NCI-H146 treated with DMSO at 0.1 percent for 48 hours (cell line): ENCODE data around the gene GFRA1.
"Not testable (repeated sequence)": the region's sequence is repeated elsewhere in the genome, so short reads cannot be mapped to it uniquely, and the experiment has no call there.

Experiments
- DNase-seq: peaks from one replicate; lab custom pipeline; 2025; ENCODE audit not compliant: unreplicated experiment; lab: John Stamatoyannopoulos, UW

The GFRA1 gene

DNA sequence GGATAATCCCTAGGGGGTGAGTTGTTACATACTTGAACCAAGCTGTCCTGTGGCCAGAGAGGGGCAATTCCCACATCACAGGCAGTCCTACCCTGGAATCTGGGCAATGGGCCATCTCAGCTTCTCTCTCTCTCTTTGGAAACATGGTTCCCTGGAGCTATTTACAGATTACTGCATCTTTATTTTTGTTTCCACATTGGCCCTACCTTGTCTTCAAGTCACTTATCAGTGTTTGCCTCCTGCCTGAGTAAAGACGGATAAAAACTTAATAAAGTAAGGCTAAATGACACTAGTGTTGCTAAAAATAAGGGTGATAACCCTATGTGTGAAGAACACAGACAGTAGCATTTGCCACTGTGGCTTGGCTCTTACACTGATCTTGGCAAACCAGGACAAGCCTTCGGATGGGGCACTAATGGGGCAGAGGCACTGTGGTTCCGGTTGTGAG, 228.2 kb downstream of the GFRA1 start:
- DNase-seq, result no peak

GRCh38 chr10:116043861-116044260, 229.1 kb downstream of the GFRA1 start:
- DNase-seq, result no peak

DNA sequence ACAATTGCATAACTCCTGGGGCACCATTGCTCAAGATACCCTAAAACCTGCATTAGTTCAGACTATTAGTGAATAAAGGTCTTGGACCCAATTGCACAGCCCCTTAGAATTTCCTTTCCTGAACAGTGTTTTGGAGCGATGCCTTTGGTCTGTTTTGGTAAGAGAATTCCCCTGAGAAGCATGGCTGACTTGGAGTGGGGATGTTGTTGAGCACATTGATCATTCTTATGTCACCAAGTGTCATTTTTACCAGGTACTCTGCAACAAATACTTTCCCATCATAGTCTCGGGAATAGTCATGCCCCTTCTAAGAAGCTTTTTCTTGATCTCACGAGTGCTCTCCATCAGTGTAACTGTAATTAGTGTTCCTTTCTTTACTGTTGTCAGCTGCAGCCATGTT, 229.7 kb downstream of the GFRA1 start:
- no peak for DNase-seq

DNA sequence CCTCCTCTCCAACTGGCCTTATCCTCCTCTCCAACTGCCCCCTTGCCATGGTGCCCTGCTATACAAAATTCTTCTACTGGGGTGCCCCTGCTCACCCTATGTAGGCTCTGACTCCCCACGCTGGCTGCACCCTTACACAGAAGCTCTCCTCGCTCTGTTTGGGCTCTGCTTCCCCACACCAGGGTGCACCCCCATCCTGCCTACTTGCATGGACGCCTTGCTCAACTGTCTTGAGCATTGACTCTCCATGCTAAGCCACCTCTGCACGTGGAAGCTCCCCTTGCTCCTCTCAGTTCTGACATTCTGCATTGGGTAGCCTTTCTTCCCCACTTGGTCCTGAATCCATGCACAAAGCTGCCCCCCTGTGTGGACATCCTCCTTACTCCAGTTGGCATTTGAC, 231.1 kb downstream of the GFRA1 start:
- no peak for DNase-seq

DNA sequence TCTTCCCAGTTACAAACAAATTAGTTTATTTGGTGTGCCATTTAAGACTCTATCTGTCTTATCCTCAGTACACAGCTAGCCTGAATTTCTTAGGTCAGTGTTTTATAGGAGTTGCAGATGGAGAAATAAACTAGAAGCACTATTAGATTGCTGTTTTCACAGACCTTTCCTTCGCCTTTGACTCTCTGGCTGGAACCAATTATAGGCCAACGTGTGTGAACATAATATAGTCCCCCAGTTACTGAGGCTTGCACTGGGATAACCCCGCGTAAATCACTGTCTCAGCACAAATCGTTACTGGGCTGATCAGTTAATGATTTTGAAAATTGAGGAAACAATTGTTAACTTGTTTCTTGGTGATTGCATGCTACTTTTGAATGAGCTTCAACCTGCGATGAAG, 233.4 kb downstream of the GFRA1 start:
- no peak for DNase-seq

DNA sequence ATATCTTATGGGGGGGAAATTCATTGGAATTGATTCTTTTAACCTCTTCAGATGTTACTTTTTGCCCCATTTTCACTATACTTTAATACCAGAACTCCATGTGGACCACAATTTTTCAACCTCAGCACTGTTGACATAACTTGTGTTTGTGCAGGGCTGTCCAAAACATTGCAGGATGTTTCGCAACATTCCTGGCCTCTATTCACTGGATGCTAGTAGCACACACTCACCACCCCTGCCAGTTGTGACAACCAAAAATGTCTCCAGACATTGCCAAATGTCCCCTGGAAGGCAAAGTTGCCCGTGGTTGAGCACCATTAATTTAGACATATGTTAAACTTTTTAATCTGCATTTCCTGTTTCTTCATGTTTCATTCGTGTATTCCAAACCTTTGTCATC, 234.7 kb downstream of the GFRA1 start:
- no peak for DNase-seq

- DNase-seq, result not testable (repeated sequence)
These were observed 237.6 kb downstream of the GFRA1 start for GRCh38 chr10:116035406-116035805.

GRCh38 chr10:116030576-116030975, 242.4 kb downstream of the GFRA1 start:
- no peak for DNase-seq

- DNase-seq, result no peak
These were observed 243.2 kb downstream of the GFRA1 start for GRCh38 chr10:116029826-116030225.

- DNase-seq, result no peak
These were observed 245.7 kb downstream of the GFRA1 start for GRCh38 chr10:116027355-116027754.

- no peak for DNase-seq
These were observed 246.3 kb downstream of the GFRA1 start for GRCh38 chr10:116026725-116027124.

- no peak for DNase-seq
These were observed 246.7 kb downstream of the GFRA1 start for GRCh38 chr10:116026315-116026714.

- DNase-seq, result no peak
These were observed 248.6 kb downstream of the GFRA1 start for GRCh38 chr10:116024271-116024878.

- no peak for DNase-seq
These were observed 255.6 kb downstream of the GFRA1 start for GRCh38 chr10:116017405-116017804.

GRCh38 chr10:116015583-116016333, 257.2 kb downstream of the GFRA1 start:
- DNase-seq, result no peak

- DNase-seq, result no peak
These were observed 258.0 kb downstream of the GFRA1 start for GRCh38 chr10:116014871-116015582.

GRCh38 chr10:116014326-116014725, 258.7 kb downstream of the GFRA1 start:
- no peak for DNase-seq

GRCh38 chr10:116011929-116012328, 261.1 kb downstream of the GFRA1 start:
- DNase-seq, result no peak

GRCh38 chr10:116007256-116007891, 265.6 kb downstream of the GFRA1 start:
- DNase-seq, result no peak
